ENCODE data around the gene FOXQ1. TPM values are rescaled to one million over a fixed set of nuclear protein-coding genes. Genes with fewer than 3 reads are reported as not detected.

FOXQ1 gene
- total and polyA plus RNA-seq, 9 of the 15 experiments (the other 6 are each of a cell fraction or from before 2014, with no cell fraction given): not detected

DNA sequence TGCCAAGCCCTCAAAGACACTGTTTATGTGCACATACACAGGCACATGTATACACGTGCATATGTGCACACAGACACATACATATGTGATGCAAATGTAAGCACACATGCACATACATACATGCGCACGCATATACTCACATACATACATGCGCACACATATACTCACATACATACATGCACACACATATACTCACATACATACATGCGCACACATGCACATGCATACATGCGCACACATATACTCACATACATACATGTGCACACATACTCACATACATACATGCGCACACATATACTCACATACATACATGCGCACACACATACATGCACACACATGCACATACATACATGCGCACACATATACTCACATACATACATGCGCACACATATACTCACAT lies 20.5 kb upstream of the FOXQ1 start:
- no peaks in the 10 kb centered on the region for H3K36me3 ChIP-seq (ENCODE audit: control insufficient read depth, insufficient read depth, low read length)
- no peak overlapping the region for H2AFZ ChIP-seq (ENCODE audit: low read depth, low read length)
- 57% methylated on average over 7 of the region's 10 CpGs for WGBS (ENCODE audit: insufficient coverage, low coverage, missing lambda C conversion rate)
- CTCF ChIA-PET (ENCODE audit: low intra/inter-chr PET ratio): no interaction called here
- no peaks in the 10 kb centered on the region for H3K9me3 ChIP-seq (replicated peaks; ENCODE audit: control insufficient read depth, insufficient read depth, low read depth, low read length)
- FAIRE-seq: no peak
- H4K20me1 ChIP-seq (replicated peaks; ENCODE audit: control insufficient read depth, insufficient read depth, low read length): no peaks in the 10 kb centered on the region
- no peak for DNase-seq (ENCODE audit: extremely low read depth in 1 of 4, low spot score in 3 of 4)
- H3K4me1 ChIP-seq (replicated peaks in 1 of 2; ENCODE audit: control insufficient read depth in 2 of 2, insufficient read depth in 2 of 2, low read length in 2 of 2): no peaks in the 10 kb centered on the region
- no peak overlapping the region for H3K27ac ChIP-seq (ENCODE audit: extremely low read depth, low read depth, low read length)
- TF ChIP-seq ESRRA (IDR thresholded peaks at IDR 0.05; ENCODE audit: borderline replicate concordance, low read depth) (no peak), MEF2A (IDR thresholded peaks at IDR 0.05; ENCODE audit: control insufficient read depth, low read depth, low read length) (no peak), KLF13 (tag; IDR thresholded peaks at IDR 0.05; ENCODE audit: borderline replicate concordance, low read depth) (no peak), ZNF586 (CRISPR knock-in tag; conservative IDR thresholded peaks at IDR 0.05) (no peak), PPARD (CRISPR knock-in tag; IDR thresholded peaks at IDR 0.05) (no peak)
- TF ChIP-seq, protein P1, sequence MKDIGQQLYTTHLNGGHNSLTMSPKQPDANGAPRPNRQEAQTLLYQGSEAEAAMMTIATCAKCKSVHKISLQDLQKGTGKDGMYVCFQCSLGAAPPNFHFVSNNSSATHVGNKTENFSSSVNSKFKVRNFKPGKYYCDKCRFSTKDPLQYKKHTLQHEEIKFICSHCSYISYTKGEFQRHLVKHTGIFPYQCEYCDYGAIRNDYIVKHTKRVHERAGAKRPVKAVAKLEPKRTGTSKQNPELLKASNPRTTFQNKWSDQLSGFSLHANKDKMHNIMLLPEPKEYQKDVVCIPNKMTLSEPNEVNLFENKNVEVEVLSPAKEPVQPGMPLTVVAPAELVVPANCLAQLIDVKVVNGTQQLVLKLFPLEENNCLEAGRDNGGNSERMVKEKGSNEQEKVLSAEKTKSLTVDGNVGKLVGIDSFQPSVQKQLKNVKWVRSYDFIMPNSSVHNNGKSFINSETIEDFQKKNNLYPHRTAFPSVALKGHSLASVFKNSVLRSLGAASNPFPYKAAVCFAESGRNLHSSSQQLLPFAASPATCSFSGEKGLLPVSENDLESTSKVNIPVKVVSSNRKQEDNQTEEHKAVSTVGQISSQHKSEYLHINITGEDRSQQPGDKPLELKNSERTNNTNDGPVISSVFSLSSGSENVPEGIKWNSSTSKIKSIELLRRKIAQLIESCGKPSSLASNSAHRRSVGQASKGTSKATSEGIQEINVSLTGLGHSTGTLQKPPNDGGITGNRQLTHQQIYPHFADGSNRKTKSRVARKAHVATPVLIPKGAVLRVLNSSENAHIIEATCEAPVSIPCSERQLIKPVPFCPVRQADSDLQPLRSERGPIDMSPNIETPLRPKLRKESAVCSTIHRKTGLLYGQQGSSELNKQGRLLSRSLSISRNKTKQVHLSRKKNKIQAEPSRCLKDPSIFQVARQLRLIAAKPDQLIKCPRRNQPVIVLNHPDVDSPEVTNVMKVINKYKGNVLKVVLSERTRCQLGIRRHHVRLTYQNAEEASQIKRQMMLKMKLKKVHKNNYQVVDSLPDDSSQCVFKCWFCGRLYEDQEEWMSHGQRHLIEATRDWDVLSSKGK (CRISPR knock-in tag; IDR thresholded peaks at IDR 0.05): no peak
- H3K4me3 ChIP-seq: no peak overlapping the region
- H3K9me1 ChIP-seq (ENCODE audit: control insufficient read depth, insufficient read depth, low read length): no peaks in the 10 kb centered on the region
- no peak overlapping the region for H3K4me2 ChIP-seq (ENCODE audit: insufficient read depth, low read length)
- intact Hi-C loops (cut with micrococcal nuclease) (no loop called here), in situ Hi-C loops (cut with MboI) (no loop called here)
- H3K79me2 ChIP-seq (ENCODE audit: control insufficient read depth, insufficient read depth, low read length): no peaks in the 10 kb centered on the region
- no peak overlapping the region for H3K9ac ChIP-seq (ENCODE audit: insufficient read depth in 1 of 2, low read depth in 2 of 2, low read length in 2 of 2)
- ATAC-seq: no peak
- no TSS peak for BruUV-seq (replicated peaks)
- POLR2A ChIA-PET: no interaction called here
- H3K27me3 ChIP-seq (ENCODE audit: control insufficient read depth in 2 of 2, insufficient read depth in 2 of 2, low read length in 2 of 2): no peaks in the 10 kb centered on the region

Data from K562 (cell line).